ENCODE results near the gene SURF6.

- TF ChIP-seq, protein P1, sequence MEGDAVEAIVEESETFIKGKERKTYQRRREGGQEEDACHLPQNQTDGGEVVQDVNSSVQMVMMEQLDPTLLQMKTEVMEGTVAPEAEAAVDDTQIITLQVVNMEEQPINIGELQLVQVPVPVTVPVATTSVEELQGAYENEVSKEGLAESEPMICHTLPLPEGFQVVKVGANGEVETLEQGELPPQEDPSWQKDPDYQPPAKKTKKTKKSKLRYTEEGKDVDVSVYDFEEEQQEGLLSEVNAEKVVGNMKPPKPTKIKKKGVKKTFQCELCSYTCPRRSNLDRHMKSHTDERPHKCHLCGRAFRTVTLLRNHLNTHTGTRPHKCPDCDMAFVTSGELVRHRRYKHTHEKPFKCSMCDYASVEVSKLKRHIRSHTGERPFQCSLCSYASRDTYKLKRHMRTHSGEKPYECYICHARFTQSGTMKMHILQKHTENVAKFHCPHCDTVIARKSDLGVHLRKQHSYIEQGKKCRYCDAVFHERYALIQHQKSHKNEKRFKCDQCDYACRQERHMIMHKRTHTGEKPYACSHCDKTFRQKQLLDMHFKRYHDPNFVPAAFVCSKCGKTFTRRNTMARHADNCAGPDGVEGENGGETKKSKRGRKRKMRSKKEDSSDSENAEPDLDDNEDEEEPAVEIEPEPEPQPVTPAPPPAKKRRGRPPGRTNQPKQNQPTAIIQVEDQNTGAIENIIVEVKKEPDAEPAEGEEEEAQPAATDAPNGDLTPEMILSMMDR (IDR thresholded peaks at IDR 0.05; ENCODE audit: poor library complexity), result no peak
- no peak for TF ChIP-seq EZH2phosphoT487 (IDR thresholded peaks at IDR 0.05; ENCODE audit: low read depth, severe bottlenecking, unreplicated experiment)
- no peak for TF ChIP-seq EZH2 (IDR thresholded peaks at IDR 0.05; ENCODE audit: borderline replicate concordance)
These were observed 6.0 kb upstream of the SURF6 start for GRCh38 chr9:133342069-133342406.
